HG03103 (cell line): ENCODE results near the gene GLIS1.

Experiments used
- ATAC-seq: cut with Tn5 transposase; IDR thresholded peaks from one replicate; pipeline ENCODE4 v1.9.1; 2021; ENCODE audit warnings: low read depth; ENCODE audit not compliant: unreplicated experiment

Gene GLIS1

DNA sequence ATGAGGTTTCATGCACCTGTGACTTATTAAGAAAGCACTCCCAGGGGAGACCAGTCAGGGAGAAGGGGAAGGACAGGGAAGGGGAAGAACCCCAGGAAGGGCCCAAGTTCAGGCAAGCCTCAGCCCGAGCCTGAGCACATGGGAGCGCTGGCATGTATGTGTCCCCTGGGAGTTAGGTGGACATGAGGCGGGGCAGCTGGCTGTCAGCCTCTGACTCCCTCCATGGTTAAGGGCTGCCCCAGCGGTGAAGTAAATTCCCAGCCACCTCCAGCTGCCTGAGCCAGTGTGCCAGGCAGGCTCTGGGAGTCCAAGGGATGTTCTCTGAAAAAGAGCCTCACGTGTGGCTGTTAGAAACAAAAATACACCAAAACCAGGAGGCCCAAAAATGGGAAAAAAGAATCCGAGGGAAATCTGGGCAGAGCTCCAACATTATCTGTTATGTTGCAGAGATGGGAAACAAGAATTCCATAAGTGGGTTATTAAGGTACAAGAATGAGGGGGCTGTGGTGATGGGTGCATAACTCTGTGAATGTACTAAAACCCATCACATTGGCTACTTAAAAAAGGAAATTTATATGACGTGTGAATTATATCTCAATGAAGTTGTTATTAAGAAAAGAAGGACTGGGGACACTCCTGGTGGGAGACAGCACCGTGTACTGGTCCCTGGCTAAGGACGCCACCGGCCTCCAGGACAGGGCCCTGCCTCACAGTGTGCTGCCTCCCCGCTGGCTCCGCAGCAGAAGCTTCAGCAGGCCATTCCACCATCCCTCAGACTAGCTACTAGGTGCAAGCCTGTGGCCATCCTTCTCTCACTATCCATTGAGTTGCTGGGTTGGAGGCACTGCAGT lies 261.1 kb downstream of the GLIS1 start:
- ATAC-seq, result no peak

DNA sequence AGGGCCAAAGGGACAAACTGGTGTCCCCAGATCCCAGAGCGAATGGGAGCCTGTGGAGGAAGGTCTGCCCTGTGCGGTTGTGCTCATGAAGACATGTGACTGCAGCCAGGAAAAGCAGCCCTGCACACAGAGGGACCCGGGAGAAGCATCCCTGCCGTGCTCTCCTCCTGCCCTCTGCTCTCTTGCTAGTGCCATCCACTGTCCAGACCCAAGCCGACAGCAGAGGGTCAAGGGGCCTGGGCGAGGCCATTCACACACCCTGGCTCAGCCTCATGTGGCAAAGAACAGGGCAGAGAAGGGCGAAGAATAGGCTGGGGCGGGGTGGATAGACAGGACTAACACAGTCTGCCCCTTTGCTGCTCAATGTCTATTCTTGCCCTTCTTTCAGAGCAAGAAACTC lies 262.4 kb downstream of the GLIS1 start:
- ATAC-seq, result no peak

DNA sequence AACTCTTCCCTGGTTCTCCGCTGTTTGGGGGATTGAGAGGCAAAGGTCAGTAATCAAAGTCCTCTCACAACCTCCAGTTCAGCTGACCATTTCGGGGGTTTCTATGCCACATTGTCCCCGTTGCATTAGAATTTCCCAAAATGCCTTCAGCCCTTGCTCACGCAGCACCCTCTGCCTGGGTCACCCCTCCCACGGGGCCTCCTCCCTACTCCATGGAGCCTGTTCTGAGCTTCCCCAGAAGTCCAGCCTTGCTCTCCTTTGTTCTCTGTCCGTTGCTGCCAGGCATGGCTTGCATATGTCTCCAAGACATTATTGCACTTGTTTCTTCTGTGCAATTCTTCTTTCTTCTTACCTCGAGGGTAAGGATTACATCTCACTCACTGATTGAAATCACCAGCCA lies 263.3 kb downstream of the GLIS1 start:
- no peak for ATAC-seq

GRCh38 chr1:53473463-53473862 lies 265.5 kb downstream of the GLIS1 start:
- ATAC-seq, result no peak

DNA sequence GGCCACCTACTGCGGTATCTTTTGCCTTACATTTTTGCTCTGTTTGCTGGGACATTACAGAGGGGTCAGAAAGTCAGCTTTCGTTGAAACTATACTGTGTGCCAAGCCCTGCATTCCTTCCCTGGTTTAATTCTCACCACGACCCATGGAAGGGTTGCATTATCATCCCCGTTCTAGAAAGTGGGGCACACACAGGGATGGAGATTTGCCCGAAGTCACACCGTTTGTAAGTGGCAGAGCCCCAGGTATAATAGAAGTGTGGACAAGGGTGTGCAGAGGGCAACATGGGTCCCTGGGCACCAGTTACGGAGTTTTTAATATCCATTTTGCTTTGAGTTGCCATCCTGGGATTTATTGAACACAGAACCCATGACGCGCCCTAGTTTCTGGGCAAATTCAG lies 268.0 kb downstream of the GLIS1 start:
- ATAC-seq, result no peak

DNA sequence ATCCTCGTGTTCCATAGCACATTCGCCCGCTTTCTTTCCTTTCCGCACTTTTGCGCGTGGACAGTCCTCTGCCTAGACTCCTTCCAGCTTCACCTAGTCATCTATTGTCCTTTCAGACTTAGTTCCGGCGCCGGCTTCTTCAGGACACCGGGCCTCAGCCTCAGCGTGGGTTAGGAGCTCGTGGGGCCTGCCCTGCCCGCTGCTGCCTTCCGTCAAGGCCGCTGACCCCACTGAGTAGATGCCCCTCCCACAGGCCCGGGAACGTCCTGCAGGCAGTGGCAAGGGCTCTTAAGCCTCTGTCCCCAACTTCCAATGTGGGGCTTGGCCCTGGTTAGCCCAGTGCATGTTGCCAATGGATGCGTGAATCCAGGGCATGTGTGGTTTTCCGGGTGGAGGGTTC lies 268.4 kb downstream of the GLIS1 start:
- no peak for ATAC-seq

DNA sequence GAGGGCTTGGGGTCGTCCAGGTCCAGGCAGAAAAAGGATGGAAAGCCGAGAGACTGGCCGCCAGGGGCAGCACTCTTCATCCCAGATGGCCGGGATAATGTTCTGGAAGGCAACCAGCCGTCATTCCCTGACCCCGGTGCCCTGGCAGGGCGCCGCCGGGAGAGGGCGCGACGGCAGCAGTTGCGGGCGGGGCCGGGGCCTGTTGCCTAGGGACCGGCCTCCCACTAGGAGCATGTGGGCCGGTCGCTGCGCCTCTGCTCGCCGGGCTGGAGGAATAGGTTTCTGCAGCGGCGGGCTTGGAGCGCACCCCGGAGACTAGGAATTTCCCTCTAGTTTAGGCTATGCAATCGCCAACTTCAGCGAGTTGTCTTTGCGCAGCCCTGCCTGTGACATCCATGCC lies 268.8 kb downstream of the GLIS1 start:
- no peak for ATAC-seq

GRCh38 chr1:53469373-53469772 lies 269.6 kb downstream of the GLIS1 start:
- no peak for ATAC-seq

- no peak for ATAC-seq
Measured at GRCh38 chr1:53468374-53468773, 270.6 kb downstream of the GLIS1 start.

GRCh38 chr1:53467391-53467790 lies 271.6 kb downstream of the GLIS1 start:
- no peak for ATAC-seq

- no peak for ATAC-seq
Measured at GRCh38 chr1:53465023-53465957, 273.7 kb downstream of the GLIS1 start.

DNA sequence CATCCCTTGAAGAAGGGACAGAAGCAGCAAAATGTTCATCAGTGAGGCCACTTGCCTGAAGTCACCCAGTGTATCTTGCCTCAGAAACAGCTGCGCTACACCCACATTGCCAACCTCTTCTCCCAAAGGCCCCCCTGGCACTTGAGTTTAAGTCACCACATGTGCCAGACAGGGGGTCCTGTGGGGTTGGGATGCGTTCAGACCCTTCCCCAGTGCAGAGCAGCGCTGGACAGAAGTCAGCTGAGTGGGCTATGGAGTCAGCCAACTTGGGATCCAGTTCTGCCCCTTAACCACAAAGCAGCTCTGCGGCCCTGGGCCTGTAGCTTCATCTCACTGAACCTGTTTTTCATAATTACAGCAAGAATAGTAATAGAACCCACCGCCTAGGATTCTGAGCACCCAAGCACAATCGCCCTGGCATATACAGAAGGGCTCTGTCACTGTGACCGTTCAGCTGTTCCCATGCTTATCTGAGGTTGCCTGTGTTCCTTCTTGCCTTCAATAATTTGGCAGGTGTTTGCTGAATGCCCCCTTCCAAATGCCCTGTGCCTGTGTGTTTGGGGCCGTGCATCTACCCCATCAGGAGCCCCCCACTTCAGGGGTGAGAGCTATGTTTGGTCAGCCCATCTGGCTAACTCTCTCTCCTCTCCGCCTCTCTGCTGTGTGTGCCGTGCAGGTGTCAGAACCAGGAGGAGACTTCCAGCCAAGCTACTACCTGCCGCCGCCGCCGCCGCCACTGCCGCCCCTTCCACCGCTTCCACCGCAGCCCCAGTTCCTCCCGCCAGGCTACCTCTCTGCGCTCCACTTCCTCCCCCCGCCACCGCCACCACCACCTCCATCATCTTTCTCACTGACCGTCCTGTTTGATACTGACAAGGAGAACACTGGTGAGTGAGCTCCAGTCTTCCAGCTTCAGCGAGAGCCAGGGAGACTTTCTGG lies 274.7 kb downstream of the GLIS1 start:
- no peak for ATAC-seq

DNA sequence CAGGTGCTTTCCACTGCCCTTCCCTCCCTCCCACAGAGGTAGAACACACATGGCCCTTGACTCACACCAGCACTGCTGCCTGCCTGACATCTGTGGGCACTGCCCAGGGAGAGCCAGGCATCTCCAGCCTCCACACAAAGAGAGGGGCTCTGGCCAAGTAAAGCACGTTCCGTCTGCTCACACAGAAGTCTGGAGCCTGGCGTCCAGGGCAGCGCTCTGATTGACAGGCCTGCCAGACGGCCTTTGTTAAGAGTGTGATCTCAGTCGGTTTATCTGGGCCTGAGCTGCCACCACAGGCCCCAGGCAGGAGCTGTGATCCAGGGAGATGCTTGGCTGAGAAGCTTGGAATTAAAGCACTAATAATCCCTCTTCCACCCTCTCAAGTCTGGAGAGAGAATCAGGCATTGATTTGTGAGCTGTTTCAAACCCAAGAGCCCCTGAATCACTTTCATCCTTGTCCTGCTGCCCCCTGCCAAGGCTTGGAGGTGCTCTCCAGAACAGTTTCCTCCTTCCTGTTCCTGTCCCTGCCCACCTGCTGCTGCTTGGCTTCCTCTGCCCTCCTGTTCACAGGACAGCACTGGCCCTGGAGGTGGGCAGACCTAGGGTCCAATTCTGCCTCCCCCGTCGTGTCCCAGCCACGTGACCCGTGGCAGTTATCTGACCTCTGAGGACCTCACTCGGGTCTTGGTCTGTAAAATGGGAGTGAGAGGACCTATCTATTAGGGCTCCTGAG lies 276.0 kb downstream of the GLIS1 start:
- ATAC-seq, result no peak

GRCh38 chr1:53462193-53462592 lies 276.8 kb downstream of the GLIS1 start:
- ATAC-seq, result no peak

DNA sequence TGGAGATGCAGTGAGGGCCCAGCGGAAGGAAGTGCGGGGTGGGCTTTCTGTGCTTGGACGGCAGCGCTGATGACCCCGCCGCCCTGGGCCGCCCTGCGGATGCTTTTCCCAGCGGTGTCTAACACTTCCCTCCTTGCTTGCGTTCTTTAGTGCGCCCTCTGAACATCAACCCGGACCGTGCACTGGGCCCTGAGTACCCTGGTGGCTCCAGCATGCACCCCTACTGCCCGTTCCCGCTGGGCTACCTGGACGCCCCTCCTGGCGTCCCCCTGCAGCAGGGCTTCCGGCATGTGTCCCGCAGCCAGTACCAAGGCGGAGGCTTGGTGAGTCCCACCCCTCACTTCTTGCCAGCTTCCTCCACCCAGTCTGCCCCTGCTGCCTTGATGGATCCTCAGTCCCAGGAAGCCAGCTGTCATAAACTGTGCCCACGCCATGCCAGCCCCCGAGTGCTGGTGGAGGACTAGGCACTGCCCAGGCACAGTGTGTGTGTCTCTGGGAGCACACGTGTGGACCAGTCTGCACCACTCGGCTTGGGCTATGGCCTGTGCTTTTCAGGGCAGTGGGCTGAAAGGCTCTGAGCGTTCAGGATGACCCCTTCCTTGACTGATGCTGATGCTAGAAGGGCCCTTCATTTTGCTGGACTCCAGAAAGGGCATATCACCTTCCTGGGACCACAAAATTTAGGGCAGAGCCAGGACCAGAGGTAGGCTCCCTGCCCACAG lies 277.5 kb downstream of the GLIS1 start:
- ATAC-seq, result no peak

GRCh38 chr1:53460666-53461322 lies 278.2 kb downstream of the GLIS1 start:
- no peak for ATAC-seq

DNA sequence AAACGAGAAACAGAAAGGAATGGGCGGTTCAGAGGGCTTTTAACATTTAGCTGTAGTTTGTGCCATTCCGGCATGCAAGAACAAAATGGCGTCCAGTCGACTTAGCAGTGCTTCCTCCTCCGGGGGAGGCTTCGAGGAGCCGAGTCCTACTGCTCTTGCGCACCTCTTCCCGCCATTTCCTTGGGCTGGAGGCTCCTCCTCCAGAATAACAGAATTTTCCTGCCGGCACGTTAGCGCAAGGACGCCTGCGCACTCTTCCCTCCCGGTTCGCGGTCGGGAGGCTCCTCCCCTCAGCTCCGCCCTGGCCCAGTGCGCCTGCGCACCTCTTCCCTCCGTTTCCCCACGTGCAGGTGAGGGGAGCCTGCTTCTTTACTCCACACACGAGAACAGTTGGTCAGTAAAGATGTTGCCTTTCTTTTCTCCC lies 278.7 kb downstream of the GLIS1 start:
- no peak for ATAC-seq

DNA sequence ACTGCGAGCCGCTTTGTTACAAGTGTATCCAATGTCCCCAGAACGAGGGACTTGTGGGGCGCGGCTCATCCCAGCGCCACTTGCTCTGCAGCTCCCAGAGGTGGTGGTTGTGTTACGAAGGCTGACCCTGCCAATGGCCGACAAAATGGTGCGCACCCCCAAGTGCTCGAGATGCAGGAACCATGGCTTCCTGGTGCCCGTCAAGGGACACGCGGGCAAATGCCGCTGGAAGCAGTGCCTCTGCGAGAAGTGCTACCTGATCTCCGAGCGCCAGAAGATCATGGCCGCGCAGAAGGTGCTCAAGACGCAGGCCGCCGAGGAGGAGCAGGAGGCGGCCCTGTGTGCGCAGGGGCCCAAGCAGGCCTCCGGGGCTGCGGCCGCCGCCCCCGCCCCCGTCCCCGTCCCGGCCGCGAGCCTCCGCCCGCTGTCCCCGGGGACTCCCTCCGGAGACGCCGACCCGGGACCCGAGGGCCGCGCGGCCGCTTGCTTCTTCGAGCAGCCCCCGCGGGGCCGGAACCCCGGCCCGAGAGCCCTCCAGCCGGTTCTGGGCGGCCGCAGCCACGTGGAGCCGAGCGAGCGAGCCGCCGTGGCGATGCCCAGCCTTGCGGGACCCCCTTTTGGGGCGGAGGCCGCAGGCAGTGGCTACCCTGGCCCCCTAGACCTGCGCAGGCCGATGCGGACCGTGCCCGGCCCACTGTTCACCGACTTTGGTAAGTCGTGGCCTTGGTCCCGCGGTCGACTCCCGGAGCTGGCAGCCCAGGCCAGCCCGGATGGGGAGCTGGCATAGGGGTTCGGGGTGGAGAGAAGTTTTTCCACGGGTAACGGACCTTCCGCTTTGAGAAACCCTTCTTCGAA lies 279.4 kb downstream of the GLIS1 start, which contains the start of gene DMRTB1:
Gene DMRTB1 (plus strand): TSS at position 79 of the 855 bp plus-strand sequence. CDS start 55 bp downstream, at position 134.
- no peak for ATAC-seq
